PC-9 (cell line): ENCODE measurements around the gene PES1. TPM values are rescaled to one million over a fixed set of nuclear protein-coding genes. Genes with fewer than 3 reads are reported as not detected.

Source experiments
- BruUV-seq: library from RNA; stranded (reverse); fragments of 400-500 nt; replicated peaks from 2 replicates; lab custom pipeline; 2021; lab: Mats Ljungman, UMichigan
- CTCF ChIA-PET: fragments of 300-600 bp; sonication (Branson Sonifier 250); formaldehyde crosslinking; loops from one replicate; lab custom pipeline; 2022; ENCODE audit warnings: antibody characterized with exemption; lab: Charles Lee
- POLR2A ChIA-PET: fragments of 300-600 bp; sonication (Branson Sonifier 250); formaldehyde crosslinking; loops from one replicate; lab custom pipeline; 2022; ENCODE audit warnings: antibody characterized with exemption; ENCODE audit not compliant: unreplicated experiment; lab: Charles Lee
- DNase-seq, 2 experiments: peaks; one replicate each; pipeline versions ENCODE4 v3.0.0 to v3.0.0-alpha.2; 2015 to 2022; ENCODE audit warnings: mixed read lengths in 1 of 2
- H2AFZ ChIP-seq: fragments of 200-600 bp; sonication (generic); 2 replicates; pipeline ENCODE4 v1.8.1; 2017; ENCODE audit warnings: antibody characterized with exemption
- H3F3A ChIP-seq: fragments of 200-600 bp; sonication (generic); 2 replicates; pipeline ENCODE4 v1.8.1; 2017; ENCODE audit warnings: antibody characterized with exemption, mild to moderate bottlenecking, low read depth; ENCODE audit not compliant: insufficient read depth
- H3K27ac ChIP-seq: fragments of 200-600 bp; sonication (generic); 2 replicates; pipeline ENCODE4 v1.6.1; 2016; ENCODE audit warnings: mixed run types
- H3K27me3 ChIP-seq: fragments of 200-600 bp; sonication (generic); 2 replicates; pipeline ENCODE4 v1.6.1; 2016; ENCODE audit warnings: low read depth, mixed run types; ENCODE audit not compliant: insufficient read depth
- H3K36me3 ChIP-seq: fragments of 200-600 bp; sonication (generic); 2 replicates; pipeline ENCODE4 v1.6.1; 2016; ENCODE audit warnings: low read depth, mixed run types
- H3K4me1 ChIP-seq: fragments of 200-600 bp; sonication (generic); replicated peaks from 2 replicates; pipeline ENCODE4 v1.6.1; 2016; ENCODE audit warnings: mixed run types; ENCODE audit not compliant: insufficient read depth
- H3K4me2 ChIP-seq: fragments of 200-600 bp; sonication (generic); 2 replicates; pipeline ENCODE4 v1.6.1; 2017; ENCODE audit warnings: mixed run types
- H3K4me3 ChIP-seq: fragments of 200-600 bp; sonication (generic); 2 replicates; pipeline ENCODE4 v1.6.1; 2016; ENCODE audit warnings: mixed run types
- H3K79me2 ChIP-seq: fragments of 200-600 bp; sonication (generic); 2 replicates; pipeline ENCODE4 v1.6.1; 2017; ENCODE audit warnings: low read depth, mixed run types
- H3K9me2 ChIP-seq: fragments of 200-600 bp; sonication (generic); 2 replicates; pipeline ENCODE4 v1.8.1; 2017; ENCODE audit warnings: mild to moderate bottlenecking; ENCODE audit not compliant: insufficient read depth
- H3K9me3 ChIP-seq: fragments of 200-600 bp; sonication (generic); 2 replicates; pipeline ENCODE4 v1.8.1; 2016; ENCODE audit warnings: low read depth; ENCODE audit not compliant: insufficient read depth
- H4K20me1 ChIP-seq: fragments of 200-600 bp; sonication (generic); 2 replicates; pipeline ENCODE4 v1.8.1; 2017; ENCODE audit not compliant: insufficient read depth
- CTCF ChIP-seq: fragments of 200-600 bp; sonication (generic); conservative IDR thresholded peaks from 2 replicates; pipeline ENCODE4 v1.6.1; 2017; ENCODE audit warnings: mixed run types, antibody characterized with exemption, mild to moderate bottlenecking, moderate library complexity
- EZH2 ChIP-seq: fragments of 200-600 bp; sonication (generic); IDR thresholded peaks from 2 replicates; pipeline ENCODE4 v1.8.0; 2017; ENCODE audit warnings: antibody characterized with exemption, low read depth
- intact Hi-C: fragments of 100-400 bp; cut with micrococcal nuclease; formaldehyde crosslinking; loops from one replicate; pipeline ENCODE4 v1.10.0; 2022; ENCODE audit not compliant: unreplicated experiment
- total RNA-seq: library from RNA; stranded (reverse); gene quantifications from 2 replicates; pipeline ENCODE4 v1.2.3, GENCODE V29; 2021

PES1 gene
- total RNA-seq, 1 experiment from 2014 or later: 94.3 TPM

GRCh38 chr22:30566125-30566524, 25.6 kb downstream of the PES1 start:
- TF ChIP-seq EZH2 (no peak), CTCF (no peak)
- CTCF ChIA-PET: no interaction called here
- Histone ChIP-seq H3F3A (peaks cover 22% of the 10 kb centered on the region; the same call in 1 of the 2 replicates), H3K4me1 (peaks cover 17% of the 10 kb centered on the region), H2AFZ (no peak overlapping the region), H3K27me3 (no peaks in the 10 kb centered on the region), H3K9me3 (no peaks in the 10 kb centered on the region), H3K4me2 (no peak overlapping the region), H3K4me3 (no peak overlapping the region), H3K9me2 (no peaks in the 10 kb centered on the region), H4K20me1 (no peaks in the 10 kb centered on the region), H3K79me2 (no peaks in the 10 kb centered on the region), H3K36me3 (no peaks in the 10 kb centered on the region), H3K27ac (no peak overlapping the region)
- intact Hi-C loops: no loop called here
- no peak for DNase-seq
- BruUV-seq: no TSS peak
- POLR2A ChIA-PET: no interaction called here

- no peak overlapping the region for H3K27ac ChIP-seq
- no peak overlapping the region for H3K4me3 ChIP-seq
- CTCF ChIA-PET: no interaction called here
- POLR2A ChIA-PET: no interaction called here
- H3K4me1 ChIP-seq: peaks cover 20% of the 10 kb centered on the region
- no peak for TF ChIP-seq CTCF
- no peak for TF ChIP-seq EZH2
- BruUV-seq: no TSS peak
- intact Hi-C loops: no loop called here
- H3K79me2 ChIP-seq: no peaks in the 10 kb centered on the region
- peaks cover 17% of the 10 kb centered on the region; the same call in 1 of the 2 replicates for H3F3A ChIP-seq
- H2AFZ ChIP-seq: no peak overlapping the region
- no peak overlapping the region for H3K4me2 ChIP-seq
- H3K36me3 ChIP-seq: no peaks in the 10 kb centered on the region
- no peak for DNase-seq
- no peaks in the 10 kb centered on the region for H4K20me1 ChIP-seq
- no peaks in the 10 kb centered on the region for H3K27me3 ChIP-seq
- no peaks in the 10 kb centered on the region for H3K9me2 ChIP-seq
- H3K9me3 ChIP-seq: no peaks in the 10 kb centered on the region
These were observed 26.4 kb downstream of the PES1 start for GRCh38 chr22:30565341-30565740.

GRCh38 chr22:30564761-30565119, 27.0 kb downstream of the PES1 start:
- TF ChIP-seq EZH2: no peak
- no peak for TF ChIP-seq CTCF
- H3F3A ChIP-seq: peaks cover 17% of the 10 kb centered on the region; the same call in 1 of the 2 replicates
- H3K36me3 ChIP-seq: no peaks in the 10 kb centered on the region
- intact Hi-C loops: no loop called here
- no peaks in the 10 kb centered on the region for H4K20me1 ChIP-seq
- no peaks in the 10 kb centered on the region for H3K9me2 ChIP-seq
- no TSS peak for BruUV-seq
- no peaks in the 10 kb centered on the region for H3K9me3 ChIP-seq
- H3K27me3 ChIP-seq: no peaks in the 10 kb centered on the region
- no peak overlapping the region for H3K27ac ChIP-seq
- peaks cover 20% of the 10 kb centered on the region for H3K4me1 ChIP-seq
- H3K79me2 ChIP-seq: no peaks in the 10 kb centered on the region
- no peak overlapping the region for H3K4me2 ChIP-seq
- no peak overlapping the region for H3K4me3 ChIP-seq
- ChIA-PET POLR2A (no interaction called here), CTCF (no interaction called here)
- no peak overlapping the region for H2AFZ ChIP-seq
- no peak for DNase-seq
